Spleen (tissue), 7 donors: Measurements from ENCODE around the gene PM20D2.

ENCODE experiments used
- POLR2A ChIP-seq, 3 donors: fragments of 450-650 bp; IDR thresholded peaks; one replicate each; pipeline ENCODE4 v1.5.1; 2017; ENCODE audit warnings: antibody characterized with exemption in 3 of 3, mild to moderate bottlenecking in 1 of 3
- POLR2AphosphoS5 ChIP-seq, 3 donors: sonication (generic); formaldehyde crosslinking; IDR thresholded peaks; one replicate each; pipeline ENCODE4 v1.5.1; 2017; ENCODE audit warnings: antibody characterized with exemption in 3 of 3
- TF ChIP-seq, protein P1 (sequence below), 11 experiments: fragments of 200-600 bp in 7 of 11; fragments of 450-650 bp in 4 of 11; sonication (generic) in 4 of 11; IDR thresholded peaks in 8 of 11; conservative IDR thresholded peaks in 3 of 11; 1 replicate in 7 of 11; 2 replicates in 4 of 11; pipeline versions ENCODE4 v1.4.0 to v1.8.0; 2016 to 2021; ENCODE audit warnings: antibody characterized with exemption in 11 of 11, inconsistent platforms in 4 of 11, mild to moderate bottlenecking in 1 of 11
- donor health status: DM: no; HTN: no; CAD: no; lungs with moderate emphysema.
- donor health status: DM: no; HTN: no; CAD: no.
- donor health status: DM: no; HTN: no; CAD: no.

DNA sequence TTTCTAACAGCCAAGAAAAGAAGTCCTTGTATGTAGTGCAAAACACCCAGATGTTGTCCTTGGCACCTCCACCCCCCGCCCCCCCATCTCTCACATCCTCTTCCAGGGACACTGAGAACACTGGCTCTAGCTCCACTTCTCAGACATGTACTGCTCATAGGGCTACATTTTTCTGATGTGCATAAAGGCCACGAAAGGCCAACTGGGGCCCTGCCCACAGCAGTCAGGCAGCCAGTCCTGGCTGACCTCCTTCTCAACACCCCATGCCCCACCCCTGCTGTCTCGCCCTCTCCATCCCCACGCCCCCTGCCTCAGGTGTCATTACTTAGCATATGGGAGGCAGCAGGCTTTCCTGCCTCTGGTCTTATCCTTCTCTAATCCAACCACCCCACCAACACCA, 60.0 kb downstream of the PM20D2 start:
- TF ChIP-seq, protein P1, sequence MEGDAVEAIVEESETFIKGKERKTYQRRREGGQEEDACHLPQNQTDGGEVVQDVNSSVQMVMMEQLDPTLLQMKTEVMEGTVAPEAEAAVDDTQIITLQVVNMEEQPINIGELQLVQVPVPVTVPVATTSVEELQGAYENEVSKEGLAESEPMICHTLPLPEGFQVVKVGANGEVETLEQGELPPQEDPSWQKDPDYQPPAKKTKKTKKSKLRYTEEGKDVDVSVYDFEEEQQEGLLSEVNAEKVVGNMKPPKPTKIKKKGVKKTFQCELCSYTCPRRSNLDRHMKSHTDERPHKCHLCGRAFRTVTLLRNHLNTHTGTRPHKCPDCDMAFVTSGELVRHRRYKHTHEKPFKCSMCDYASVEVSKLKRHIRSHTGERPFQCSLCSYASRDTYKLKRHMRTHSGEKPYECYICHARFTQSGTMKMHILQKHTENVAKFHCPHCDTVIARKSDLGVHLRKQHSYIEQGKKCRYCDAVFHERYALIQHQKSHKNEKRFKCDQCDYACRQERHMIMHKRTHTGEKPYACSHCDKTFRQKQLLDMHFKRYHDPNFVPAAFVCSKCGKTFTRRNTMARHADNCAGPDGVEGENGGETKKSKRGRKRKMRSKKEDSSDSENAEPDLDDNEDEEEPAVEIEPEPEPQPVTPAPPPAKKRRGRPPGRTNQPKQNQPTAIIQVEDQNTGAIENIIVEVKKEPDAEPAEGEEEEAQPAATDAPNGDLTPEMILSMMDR (IDR thresholded peaks at IDR 0.05 in 8 of 11, conservative IDR thresholded peaks at IDR 0.05 in 3 of 11) = no peak
- TF ChIP-seq POLR2A (IDR thresholded peaks at IDR 0.05) (no peak), POLR2AphosphoS5 (IDR thresholded peaks at IDR 0.05) (no peak)
